HG03469 (cell line): Measurements from ENCODE around the gene MS4A6E.
A peak's percentile ranks its signal among the peaks of the same experiment; 100 is the strongest.
"Not testable (repeated sequence)": the region's sequence is repeated elsewhere in the genome, so short reads cannot be mapped to it uniquely, and the experiment has no call there.

ENCODE experiments used
- ATAC-seq: cut with Tn5 transposase; IDR thresholded peaks from one replicate; pipeline ENCODE4 v1.9.1; 2021; ENCODE audit warnings: mild to moderate bottlenecking, moderate library complexity, moderate number of reproducible peaks; ENCODE audit not compliant: unreplicated experiment

The MS4A6E gene, protein sequence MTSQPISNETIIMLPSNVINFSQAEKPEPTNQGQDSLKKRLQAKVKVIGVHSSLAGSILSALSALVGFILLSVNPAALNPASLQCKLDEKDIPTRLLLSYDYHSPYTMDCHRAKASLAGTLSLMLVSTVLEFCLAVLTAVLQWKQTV

DNA sequence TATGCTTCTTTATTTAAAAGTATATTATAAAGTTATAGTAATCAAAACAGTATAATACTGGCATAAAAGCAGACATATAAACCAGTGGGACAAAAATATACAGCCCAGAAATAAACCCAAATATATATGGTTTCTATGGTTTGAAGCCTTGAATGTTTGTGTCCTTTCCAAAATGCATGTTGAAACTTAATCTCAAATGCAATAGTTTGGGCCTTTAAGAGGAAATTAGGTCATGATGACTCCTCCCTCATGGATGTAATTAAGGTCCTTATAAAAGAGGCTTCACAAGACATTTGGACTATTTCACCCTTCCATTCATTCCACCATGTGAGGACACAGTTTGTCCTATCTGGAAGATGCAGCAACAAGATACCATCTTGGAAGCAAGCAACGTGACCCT is at the start of gene MS4A6E:
TSS of gene MS4A6E (plus strand) at position 301 of the 400 bp plus-strand sequence. CDS start 7,641 bp downstream, outside the sequence.
- no peak for ATAC-seq

DNA sequence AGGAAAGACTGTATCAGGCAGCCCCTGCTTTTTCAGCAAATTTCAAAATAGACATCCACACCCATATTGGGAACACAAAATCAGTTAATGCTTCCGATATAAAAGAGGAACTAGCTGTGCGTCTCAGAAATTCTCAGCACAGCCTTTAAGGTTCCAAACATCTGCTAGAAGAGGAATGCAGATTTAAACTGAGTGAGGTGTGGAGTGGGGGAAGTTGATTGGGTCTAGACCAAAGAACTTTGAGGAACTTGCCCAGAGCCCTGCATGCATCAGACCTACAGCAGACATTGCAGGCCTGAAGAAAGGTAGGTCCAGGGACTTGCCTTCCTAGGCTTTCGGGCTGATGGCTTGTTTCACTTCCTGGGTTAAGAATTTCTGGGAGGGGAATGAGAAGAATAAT is 46.6 kb upstream of the MS4A6E start, which contains the start of gene MS4A4A:
TSS of gene MS4A4A (plus strand) at position 255 of the 400 bp plus-strand sequence. CDS start at position 265, 10 bp downstream.
- no peak for ATAC-seq

DNA sequence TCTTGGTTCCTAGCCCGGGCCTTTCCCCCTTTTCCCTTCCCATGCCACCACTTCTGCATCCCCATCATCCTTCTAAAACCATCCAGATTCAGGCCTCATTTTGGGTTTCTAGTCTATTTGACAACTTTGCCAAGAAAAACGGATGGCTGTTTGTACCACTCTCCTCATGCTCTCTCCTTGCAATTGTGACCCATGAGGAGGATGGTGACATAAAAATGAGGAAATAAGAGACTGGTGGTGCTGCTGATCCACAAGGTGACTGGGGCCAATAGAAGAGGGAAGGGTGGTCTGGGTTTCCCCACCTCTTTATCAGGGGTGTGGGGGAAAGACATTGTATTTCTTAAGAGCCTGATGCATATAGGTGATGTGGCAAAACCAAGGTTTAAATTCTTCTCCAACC is 45.6 kb upstream of the MS4A6E start:
- ATAC-seq: no peak

DNA sequence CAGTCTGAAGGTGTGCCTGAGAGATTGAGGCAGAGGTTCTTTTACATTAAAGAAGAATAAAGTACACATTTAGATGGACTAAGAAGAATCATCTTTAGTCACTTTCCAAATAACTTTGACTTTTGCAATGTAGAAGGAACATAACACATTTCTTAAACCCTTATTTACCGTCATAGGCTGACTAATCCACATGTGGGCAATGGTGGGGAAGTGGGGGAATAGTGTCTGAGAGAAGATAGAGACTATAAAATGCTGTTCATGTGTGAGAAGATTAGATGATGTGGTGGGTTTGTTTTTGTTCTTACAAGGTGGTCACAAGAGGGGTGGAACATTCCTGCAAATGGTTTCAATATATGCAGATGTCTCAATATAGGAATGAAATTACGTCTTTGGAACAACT is 44.8 kb upstream of the MS4A6E start:
- ATAC-seq: no peak

DNA sequence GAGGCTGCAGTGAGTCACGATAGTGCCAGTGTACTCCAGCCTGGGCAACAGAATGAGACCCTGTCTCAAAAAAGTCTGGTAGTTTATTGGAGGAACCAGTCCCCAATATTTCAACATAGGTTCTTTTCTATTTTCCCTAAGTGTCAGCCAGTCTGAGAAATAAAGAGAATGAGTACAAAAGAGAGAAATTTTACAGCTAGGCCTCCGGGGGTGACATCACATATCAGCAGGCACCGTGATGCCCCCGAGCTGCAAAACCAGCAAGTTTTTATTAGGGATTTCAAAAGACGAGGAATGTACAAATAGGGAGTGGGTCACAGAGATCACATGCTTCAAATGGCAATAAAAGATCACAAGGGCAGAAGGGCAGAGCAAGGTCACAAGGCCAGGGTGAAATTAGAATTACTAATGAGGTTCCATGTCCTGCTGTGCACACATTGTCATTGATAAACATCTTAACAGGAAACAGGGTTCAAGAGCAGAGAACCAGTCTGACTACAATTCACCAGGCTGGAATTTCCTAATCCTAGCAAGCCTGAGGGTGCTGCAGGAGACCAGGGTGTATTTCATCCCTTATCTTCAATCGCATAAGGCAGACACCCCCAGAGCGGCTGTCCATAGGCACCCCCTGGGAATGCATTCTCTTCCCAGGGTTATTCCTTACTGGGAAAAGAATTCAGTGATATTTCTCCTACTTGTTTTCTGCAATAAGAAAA is 41.5 kb upstream of the MS4A6E start:
- not testable (repeated sequence) for ATAC-seq

DNA sequence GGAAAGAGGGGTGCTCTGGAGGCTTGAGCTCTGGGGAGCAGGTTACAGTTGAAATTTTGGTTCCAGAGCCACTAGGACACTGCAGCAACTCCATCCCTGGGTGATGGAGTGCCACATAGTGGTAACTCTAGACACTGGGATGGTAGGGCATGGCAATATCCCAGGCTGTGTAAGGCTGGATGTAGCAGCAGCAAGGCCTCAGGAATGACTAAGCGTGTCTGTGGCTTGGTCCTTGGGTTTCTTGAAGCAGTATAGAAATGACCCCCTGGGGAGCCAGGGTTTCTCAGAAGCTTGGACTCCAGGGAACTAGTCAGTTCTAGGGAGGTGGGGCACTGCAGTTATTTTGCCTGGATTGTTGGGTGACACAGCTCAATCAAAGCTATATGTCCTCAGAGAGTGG is 38.5 kb upstream of the MS4A6E start:
- ATAC-seq: no peak

DNA sequence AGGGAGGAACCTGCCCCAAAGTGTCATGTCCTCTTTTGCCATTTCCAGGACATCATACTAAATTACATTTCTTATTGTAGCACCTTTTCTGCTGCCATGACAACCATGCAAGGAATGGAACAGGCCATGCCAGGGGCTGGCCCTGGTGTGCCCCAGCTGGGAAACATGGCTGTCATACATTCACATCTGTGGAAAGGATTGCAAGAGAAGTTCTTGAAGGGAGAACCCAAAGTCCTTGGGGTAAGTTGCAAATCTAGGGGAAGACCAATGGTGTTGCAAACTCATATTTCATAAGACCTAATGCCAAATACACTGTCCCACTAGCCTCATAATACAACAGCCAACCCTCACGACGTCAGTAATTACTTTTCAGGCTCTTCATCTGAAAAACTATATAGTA is 34.9 kb upstream of the MS4A6E start:
- ATAC-seq: no peak

DNA sequence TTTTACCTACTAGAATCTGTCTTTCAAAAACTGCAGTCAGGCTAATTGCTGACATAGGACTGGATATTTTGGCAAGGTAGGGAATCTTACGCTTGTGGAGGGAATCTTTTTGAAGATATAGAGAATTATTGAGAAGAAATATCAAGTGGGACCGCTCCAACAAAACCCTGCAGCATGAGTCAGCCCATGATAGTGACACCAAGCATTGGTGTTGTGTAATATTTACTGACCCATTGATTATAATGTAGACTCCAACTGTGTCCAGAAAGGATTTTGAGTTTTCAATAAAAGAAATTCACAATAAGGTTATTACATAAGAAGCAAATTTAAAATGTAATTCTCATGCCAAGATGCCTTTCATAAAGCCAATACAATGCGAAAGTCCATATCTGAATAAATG is 25.9 kb upstream of the MS4A6E start:
- no peak for ATAC-seq

DNA sequence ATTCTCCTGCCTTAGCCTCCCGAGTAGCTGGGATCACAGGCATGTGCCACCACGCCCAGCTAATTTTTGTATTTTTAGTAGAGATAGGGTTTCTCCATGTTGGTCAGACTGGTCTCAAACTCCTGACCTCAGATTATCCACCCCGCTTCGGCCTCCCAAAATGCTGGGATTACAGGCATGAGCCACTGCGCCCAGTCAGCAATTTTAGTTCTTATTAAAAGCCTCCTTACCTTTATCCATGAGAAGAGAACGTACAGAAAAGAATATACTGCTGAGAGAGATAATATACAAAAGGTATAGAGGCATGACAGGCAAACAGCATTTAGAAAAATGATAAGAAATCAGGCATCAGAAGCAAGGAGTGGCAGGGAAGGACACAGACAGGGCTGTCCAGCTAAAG is 25.2 kb upstream of the MS4A6E start:
- ATAC-seq: not testable (repeated sequence)

DNA sequence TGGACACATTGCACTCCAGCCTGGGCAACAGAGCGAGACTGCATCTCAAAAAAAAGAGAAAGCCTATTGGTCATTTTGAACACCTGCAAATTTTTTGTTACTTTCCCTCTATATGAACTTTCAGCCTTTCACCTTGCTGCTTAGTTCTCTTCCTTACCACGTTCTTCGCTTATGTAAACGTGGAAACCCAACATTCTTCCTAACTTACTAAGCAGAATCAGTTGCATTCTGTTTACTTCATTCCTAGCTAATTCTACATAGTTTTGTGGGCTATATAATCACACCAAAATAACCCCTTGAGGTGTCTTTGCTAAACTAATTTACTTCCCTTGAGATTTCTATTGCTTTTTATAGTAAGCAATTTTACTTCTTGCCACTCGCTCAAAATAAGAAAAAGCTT is 23.4 kb upstream of the MS4A6E start:
- no peak for ATAC-seq

DNA sequence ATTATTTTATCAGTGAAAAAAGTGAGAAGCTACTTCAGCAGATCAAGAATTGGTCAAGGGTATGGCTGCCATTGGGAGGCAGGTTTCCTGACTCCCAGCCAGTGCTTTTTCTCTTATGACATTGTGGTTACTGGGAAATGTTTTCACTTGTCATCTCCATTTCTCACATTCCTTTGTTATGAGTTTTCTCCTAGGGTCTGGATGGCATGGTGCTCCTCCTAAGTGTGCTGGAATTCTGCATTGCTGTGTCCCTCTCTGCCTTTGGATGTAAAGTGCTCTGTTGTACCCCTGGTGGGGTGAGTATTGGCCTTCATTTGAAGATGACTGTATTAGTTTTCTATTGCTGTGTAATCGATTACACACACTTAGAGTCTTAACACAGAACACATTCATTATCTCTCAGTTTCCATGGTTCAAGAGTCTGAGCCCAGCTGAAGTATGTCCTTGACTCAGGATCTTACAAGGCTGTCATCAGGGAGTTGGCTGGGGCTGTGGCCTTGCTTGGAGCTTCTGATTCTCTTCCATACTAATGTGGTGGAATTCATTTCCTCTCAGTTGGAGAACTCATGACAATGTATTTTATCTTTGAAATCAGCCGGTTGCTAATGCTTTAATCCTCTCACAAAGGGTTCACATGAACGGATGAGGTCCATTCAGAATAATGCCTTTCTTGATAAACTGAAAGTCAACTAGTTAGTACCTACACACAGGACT is 21.0 kb upstream of the MS4A6E start:
- no peak for ATAC-seq

DNA sequence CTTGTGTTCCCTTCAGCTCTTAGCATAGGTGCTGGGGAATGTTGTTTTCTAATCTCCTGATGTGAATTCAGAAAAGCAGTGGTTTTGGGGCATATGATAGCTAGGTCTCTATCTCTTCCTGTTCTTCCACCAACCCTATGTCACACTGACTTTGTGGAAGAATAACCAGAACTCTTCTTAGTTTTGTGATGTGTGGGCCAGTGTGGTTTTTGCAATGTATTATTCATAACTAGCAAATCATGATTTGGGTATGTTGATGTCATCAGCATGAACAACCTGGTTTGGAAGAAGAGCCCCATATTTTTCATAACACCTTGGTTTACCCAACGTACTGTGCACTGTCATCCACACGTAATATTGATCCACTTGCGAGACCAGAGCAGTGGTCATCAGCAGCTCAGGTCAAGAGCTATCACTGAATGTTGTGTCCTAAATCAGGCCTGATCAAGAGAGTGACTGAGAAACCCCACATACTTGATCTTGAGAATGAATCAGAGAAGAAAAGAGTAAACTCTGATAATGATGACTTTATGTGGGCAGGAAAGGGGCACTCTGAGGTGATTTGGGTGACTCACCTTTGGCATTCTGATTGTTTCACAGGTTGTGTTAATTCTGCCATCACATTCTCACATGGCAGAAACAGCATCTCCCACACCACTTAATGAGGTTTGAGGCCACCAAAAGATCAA is 19.4 kb upstream of the MS4A6E start:
- no peak for ATAC-seq

DNA sequence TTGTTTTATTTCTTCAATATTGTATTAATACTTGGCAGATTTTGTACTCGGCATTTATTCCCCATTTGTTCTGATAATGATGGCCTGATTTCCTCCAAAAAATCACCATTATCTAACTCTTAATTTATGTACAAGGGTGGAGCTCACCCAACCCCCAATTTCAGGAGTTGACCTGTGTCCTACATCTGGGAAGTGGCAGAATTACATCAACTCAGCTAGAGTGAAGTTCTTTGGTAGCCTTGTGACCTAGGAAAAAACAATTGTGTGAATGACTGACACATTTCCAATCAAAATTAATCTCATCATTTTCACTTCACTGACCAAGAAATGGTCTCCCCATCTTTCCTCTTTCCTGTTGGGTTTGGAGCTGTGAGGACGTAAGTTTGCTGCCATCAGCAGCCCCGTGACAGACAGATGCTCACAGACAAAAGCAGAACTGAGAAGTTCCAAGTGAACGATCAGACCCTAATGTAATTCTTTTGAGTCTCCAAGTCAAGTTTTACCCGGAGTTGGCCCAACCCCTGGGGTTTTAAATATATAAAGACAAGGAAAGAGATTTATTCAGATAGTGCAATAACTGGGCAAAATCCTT is 16.6 kb upstream of the MS4A6E start:
- ATAC-seq: peak; percentile 69

DNA sequence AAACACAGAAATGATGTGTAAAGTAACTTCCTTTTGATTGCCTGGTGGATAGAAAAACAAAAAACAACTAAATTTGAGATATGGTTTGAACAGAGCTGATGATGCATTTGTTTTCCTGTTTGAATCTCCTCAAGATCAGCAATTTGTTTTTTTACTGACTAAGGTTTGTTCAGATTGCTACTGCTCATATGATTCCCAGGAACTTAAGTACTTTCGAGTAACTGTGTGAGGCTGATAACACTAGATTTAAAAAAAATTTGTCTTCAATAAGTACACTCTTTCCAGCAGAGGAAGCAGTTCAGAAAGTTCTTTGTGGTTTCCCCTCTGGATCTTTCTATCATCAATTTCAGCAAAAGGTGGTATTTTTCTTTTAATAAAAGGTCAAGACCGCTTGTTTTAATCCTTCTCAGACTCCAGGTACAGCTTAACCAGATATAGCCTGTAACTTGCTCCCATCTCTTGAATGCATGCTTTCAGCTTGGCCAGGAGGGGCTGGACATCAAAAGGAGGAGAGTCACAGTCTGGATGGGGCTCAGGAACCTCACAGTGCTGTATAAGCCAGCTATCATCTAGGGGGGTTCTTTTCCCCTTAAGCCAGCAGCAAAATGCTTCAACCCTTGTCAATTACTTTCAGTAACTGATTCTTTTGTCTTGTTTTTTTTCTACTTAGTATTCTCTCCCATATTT is 12.3 kb upstream of the MS4A6E start:
- no peak for ATAC-seq

DNA sequence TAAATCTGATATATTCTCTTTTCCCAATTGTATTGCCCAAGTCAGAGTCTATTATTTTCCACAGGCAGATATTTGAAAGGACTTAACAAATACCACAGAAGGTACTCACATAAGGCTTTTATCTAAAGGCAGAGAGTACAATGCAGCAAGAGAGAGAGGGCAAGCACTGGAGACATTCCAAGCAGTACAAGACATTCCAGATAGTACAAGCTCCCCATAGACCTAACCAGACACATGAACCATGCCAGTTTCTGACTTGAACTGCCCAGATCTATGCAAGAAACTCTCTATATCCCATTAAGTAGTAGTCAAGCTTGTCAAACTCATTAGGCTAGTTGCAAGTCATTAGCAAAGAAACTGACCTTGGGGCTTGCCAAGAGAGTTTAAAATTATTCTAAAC is 11.2 kb upstream of the MS4A6E start:
- ATAC-seq: no peak

DNA sequence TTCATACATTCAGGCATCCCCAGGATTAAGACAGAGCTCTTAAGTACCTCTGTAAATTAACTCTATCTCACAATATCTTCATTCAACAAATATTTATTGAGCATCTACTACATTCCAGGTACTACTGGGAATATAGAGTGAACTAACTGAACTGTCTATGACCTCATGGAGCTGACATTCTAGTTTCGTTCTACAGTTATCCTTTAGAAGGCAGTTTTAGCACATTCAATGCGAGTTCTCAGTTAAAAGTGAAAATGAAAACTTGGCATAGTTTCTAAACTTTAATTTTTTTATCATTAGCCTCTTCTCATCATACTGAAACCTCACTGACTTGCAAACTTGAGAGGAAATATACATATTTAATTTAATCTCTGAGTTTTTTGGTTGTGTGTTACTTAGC is 10.7 kb upstream of the MS4A6E start:
- no peak for ATAC-seq

DNA sequence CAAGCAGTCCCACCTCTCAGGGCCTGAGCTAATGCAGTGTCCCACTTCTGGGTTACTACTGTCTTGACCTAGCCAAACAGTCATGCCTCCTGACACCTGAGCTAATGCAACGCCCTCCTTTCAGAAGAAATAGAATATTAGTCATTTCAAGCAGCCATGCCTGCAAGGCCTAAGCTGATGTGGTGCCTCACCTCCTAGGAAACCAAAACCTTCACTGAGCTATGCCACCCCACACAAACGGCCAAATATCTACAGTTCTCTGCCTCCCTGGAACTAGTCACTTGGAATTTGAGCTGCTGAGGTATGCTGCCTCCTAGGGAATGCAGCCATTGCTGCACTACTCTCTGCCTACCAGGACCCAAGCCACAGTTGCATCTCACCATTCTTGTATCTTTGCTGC is 8.3 kb upstream of the MS4A6E start:
- no peak for ATAC-seq

DNA sequence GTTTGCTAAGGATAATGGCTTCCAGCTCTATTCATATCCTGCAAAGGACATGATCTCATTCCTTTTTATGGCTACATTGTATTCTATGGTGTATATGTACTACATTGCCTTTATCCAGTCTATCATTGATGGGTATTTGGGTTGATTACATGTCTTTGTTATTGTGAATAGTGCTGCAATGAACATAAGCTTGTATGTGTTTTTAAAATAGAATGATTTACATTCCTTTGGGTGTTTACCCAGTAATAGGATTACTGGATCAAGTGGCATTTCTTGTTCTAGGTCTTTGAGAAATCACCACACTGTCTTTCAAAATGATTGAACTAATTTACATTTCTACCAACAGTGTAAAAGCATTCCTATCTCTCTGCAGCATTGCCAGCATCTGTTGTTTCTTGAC is 6.0 kb upstream of the MS4A6E start:
- ATAC-seq: no peak

DNA sequence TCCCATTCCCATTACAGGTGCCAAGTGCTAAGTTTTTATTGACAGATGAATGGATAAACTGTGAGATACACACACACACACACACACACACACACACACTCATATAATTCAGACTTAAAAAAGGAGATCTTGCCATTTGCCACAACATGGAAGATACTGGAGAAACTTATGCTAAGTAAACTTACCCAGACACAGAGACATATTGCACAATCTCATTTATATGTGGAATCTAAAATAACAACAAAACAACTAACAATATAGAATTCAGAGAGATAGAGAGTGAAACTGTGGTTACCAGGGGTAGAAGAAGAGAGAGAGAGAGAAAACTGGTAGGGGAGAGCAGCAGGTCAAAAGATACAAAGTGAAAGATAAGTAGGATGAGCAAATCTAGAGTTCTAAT is 1.4 kb downstream of the MS4A6E start:
- ATAC-seq: no peak

DNA sequence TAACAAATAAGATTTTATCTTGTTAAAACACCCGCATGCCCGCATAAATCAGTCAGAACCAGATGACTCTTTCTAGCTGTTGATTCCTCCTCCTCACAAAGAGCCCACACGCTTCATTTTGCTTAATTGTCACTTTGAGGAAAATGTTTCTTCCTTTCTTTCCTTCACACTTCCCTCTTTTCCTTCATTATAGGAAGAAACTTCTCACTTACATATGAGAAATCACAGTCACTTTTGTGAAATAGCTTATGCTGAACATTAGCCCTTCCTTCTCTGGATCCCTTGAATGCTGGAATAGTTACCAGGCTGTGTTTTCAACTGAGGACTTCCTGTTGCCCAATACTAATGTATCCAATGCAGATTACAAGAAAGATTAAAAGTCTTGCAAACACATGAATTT is 5.8 kb downstream of the MS4A6E start:
- ATAC-seq: no peak
